H1 (cell line): ENCODE data around the gene PTGES2. TPM values are rescaled to one million over a fixed set of nuclear protein-coding genes. Genes with fewer than 3 reads are reported as not detected.

Source experiments
- CTCF ChIA-PET: fragments of 300-600 bp; sonication (Branson Sonifier 250); formaldehyde crosslinking; loops from one replicate; lab custom pipeline; 2021; ENCODE audit not compliant: partially characterized antibody; lab: Charles Lee
- POLR2A ChIA-PET: fragments of 300-600 bp; sonication (Branson Sonifier 250); formaldehyde crosslinking; loops from one replicate; lab custom pipeline; 2021; ENCODE audit warnings: inconsistent platforms; ENCODE audit not compliant: partially characterized antibody; lab: Charles Lee
- DNase-seq, 2 experiments: peaks; one replicate each; pipeline versions ENCODE4 v3.0.0 to v3.0.0-alpha.2; 2010 to 2022; ENCODE audit warnings: low spot score in 2 of 2, low read depth in 1 of 2, mixed read lengths in 1 of 2
- FAIRE-seq: peaks from 2 replicates; lab custom pipeline; 2011; peaks lifted over from hg19 to GRCh38; lab: Jason Lieb, UNC
- H2AFZ ChIP-seq: 2 replicates; pipeline ENCODE4 v1.8.1; 2012; ENCODE audit warnings: low read length, inconsistent platforms
- H2AK5ac ChIP-seq: 2 replicates; pipeline ENCODE4 v1.6.1; 2013; ENCODE audit warnings: low read depth, low read length
- H2BK120ac ChIP-seq: replicated peaks from 2 replicates; pipeline ENCODE3; 2013; ENCODE audit warnings: low read depth, low read length, inconsistent platforms
- H2BK12ac ChIP-seq: 2 replicates; pipeline ENCODE4 v1.6.1; 2013; ENCODE audit warnings: low read depth, low read length
- H2BK15ac ChIP-seq: 2 replicates; pipeline ENCODE4 v1.6.1; 2013; ENCODE audit warnings: low read length
- H2BK20ac ChIP-seq: 2 replicates; pipeline ENCODE4 v1.6.1; 2013; ENCODE audit warnings: low read length
- H2BK5ac ChIP-seq: 2 replicates; pipeline ENCODE4 v1.6.1; 2013; ENCODE audit warnings: low read depth, low read length
- H3K14ac ChIP-seq: 2 replicates; pipeline ENCODE4 v1.6.1; 2013; ENCODE audit warnings: inconsistent platforms; ENCODE audit not compliant: insufficient read length
- H3K18ac ChIP-seq: 2 replicates; pipeline ENCODE4 v1.6.1; 2013; ENCODE audit warnings: low read length; ENCODE audit errors: extremely low read depth
- H3K23ac ChIP-seq: 2 replicates; pipeline ENCODE4 v1.6.1; 2013; ENCODE audit warnings: inconsistent platforms; ENCODE audit not compliant: insufficient read length
- H3K23me2 ChIP-seq: 2 replicates; pipeline ENCODE4 v1.6.1; 2013; ENCODE audit warnings: low read depth, low read length
- H3K27ac ChIP-seq: 2 replicates; pipeline ENCODE4 v1.6.1; 2011; ENCODE audit warnings: low read depth, low read length, inconsistent platforms
- H3K27me3 ChIP-seq, 4 experiments: replicated peaks in 1 of 4; 1 replicate in 1 of 4; 2 replicates in 3 of 4; pipeline versions ENCODE4 v1.6.1 to v1.8.1; 2011 to 2013; ENCODE audit warnings: low read length in 3 of 4, mild to moderate bottlenecking in 3 of 4, inconsistent platforms in 2 of 4, mixed read lengths in 2 of 4, moderate library complexity in 1 of 4; ENCODE audit not compliant: control insufficient read depth in 3 of 4, insufficient read depth in 3 of 4; ENCODE audit errors: extremely low read depth in 1 of 4
- H3K36me3 ChIP-seq, 4 experiments: 2 replicates each; pipeline versions ENCODE4 v1.6.1 to v1.8.1; 2011 to 2013; ENCODE audit warnings: mild to moderate bottlenecking in 4 of 4, low read length in 3 of 4, moderate library complexity in 2 of 4, control low read depth in 1 of 4, inconsistent platforms in 1 of 4; ENCODE audit not compliant: insufficient read depth in 4 of 4, control insufficient read depth in 2 of 4
- H3K4ac ChIP-seq: replicated peaks from 2 replicates; pipeline ENCODE3; 2013; ENCODE audit warnings: low read length, low read depth, mixed read lengths, inconsistent platforms; ENCODE audit not compliant: insufficient read length
- H3K4me1 ChIP-seq, 4 experiments: replicated peaks in 1 of 4; 1 replicate in 1 of 4; 2 replicates in 3 of 4; pipeline versions ENCODE4 v1.6.1 to v1.8.1; 2011 to 2013; ENCODE audit warnings: low read length in 3 of 4, inconsistent platforms in 2 of 4, mixed read lengths in 1 of 4; ENCODE audit not compliant: insufficient read depth in 4 of 4, control insufficient read depth in 3 of 4
- H3K4me2 ChIP-seq, 2 experiments: 2 replicates each; pipeline versions ENCODE4 v1.6.1 to v1.8.1; 2011 to 2013; ENCODE audit warnings: low read depth in 2 of 2, low read length in 2 of 2, control low read depth in 1 of 2, inconsistent platforms in 1 of 2, mild to moderate bottlenecking in 1 of 2; ENCODE audit not compliant: insufficient read depth in 1 of 2
- H3K4me3 ChIP-seq, 4 experiments: fragments of 200-600, 300-600 bp in 1 of 4; sonication (generic), shearing (Covaris generic), sonication (Bioruptor Twin) in 1 of 4; 2 replicates each; pipeline versions ENCODE4 v1.5.1 to v1.8.1; 2011 to 2016; ENCODE audit warnings: low read length in 4 of 4, low read depth in 3 of 4, control low read depth in 2 of 4, inconsistent platforms in 2 of 4, mild to moderate bottlenecking in 2 of 4, mixed read lengths in 1 of 4, moderate library complexity in 1 of 4; ENCODE audit not compliant: insufficient read depth in 2 of 4; ENCODE audit errors: extremely low read depth in 1 of 4
- H3K56ac ChIP-seq: replicated peaks from 2 replicates; pipeline ENCODE3; 2013; ENCODE audit warnings: low read depth, mild to moderate bottlenecking, mixed read lengths, low read length, inconsistent platforms; ENCODE audit not compliant: insufficient read length
- H3K79me1 ChIP-seq: 2 replicates; pipeline ENCODE4 v1.6.1; 2013; ENCODE audit warnings: low read depth, low read length, control low read depth
- H3K79me2 ChIP-seq, 2 experiments: 2 replicates each; pipeline versions ENCODE4 v1.6.1 to v1.8.1; 2012 to 2013; ENCODE audit warnings: low read length in 2 of 2, mild to moderate bottlenecking in 2 of 2, inconsistent platforms in 1 of 2; ENCODE audit not compliant: insufficient read depth in 2 of 2, control insufficient read depth in 1 of 2
- H3K9ac ChIP-seq, 4 experiments: replicated peaks in 1 of 4; 1 replicate in 1 of 4; 2 replicates in 3 of 4; pipeline versions ENCODE4 v1.6.1 to v1.8.1; 2011 to 2013; ENCODE audit warnings: low read depth in 3 of 4, low read length in 3 of 4, control low read depth in 2 of 4, mild to moderate bottlenecking in 2 of 4, moderate library complexity in 2 of 4, inconsistent platforms in 1 of 4; ENCODE audit errors: extremely low read depth in 1 of 4
- H3K9me3 ChIP-seq, 2 experiments: 2 replicates each; pipeline versions ENCODE4 v1.6.1 to v1.8.1; 2012 to 2013; ENCODE audit warnings: mild to moderate bottlenecking in 2 of 2, moderate library complexity in 2 of 2, control low read depth in 1 of 2, inconsistent platforms in 1 of 2, low read depth in 1 of 2, low read length in 1 of 2, mixed read lengths in 1 of 2; ENCODE audit not compliant: insufficient read depth in 2 of 2
- H4K20me1 ChIP-seq, 2 experiments: replicated peaks in 1 of 2; 2 replicates each; pipeline versions ENCODE3 to v1.8.1; 2011 to 2013; ENCODE audit warnings: inconsistent platforms in 2 of 2, low read length in 2 of 2, mild to moderate bottlenecking in 1 of 2; ENCODE audit not compliant: insufficient read depth in 2 of 2, control insufficient read depth in 1 of 2
- H4K5ac ChIP-seq: 2 replicates; pipeline ENCODE4 v1.6.1; 2013; ENCODE audit warnings: low read length, low read depth, mixed read lengths, inconsistent platforms; ENCODE audit not compliant: insufficient read length
- H4K8ac ChIP-seq: 2 replicates; pipeline ENCODE4 v1.8.0; 2013; ENCODE audit warnings: mild to moderate bottlenecking, moderate library complexity, low read length, inconsistent platforms; ENCODE audit not compliant: insufficient read depth; ENCODE audit errors: extremely low read depth
- H4K91ac ChIP-seq: replicated peaks from 2 replicates; pipeline ENCODE3; 2013; ENCODE audit warnings: low read length, mixed read lengths, inconsistent platforms; ENCODE audit not compliant: insufficient read length
- CEBPB ChIP-seq: IDR thresholded peaks from 2 replicates; pipeline ENCODE4 v1.6.1; 2012; ENCODE audit warnings: low read depth, low read length
- CHD2 ChIP-seq: IDR thresholded peaks from 2 replicates; pipeline ENCODE4 v1.6.1; 2012; ENCODE audit warnings: low read length, improper control_type of control experiment
- E2F6 ChIP-seq: IDR thresholded peaks from 2 replicates; pipeline ENCODE4 v1.6.1; 2012; ENCODE audit warnings: inconsistent platforms
- GABPA ChIP-seq: IDR thresholded peaks from 2 replicates; pipeline ENCODE4 v1.6.1; 2011; ENCODE audit warnings: mild to moderate bottlenecking, low read length, moderate library complexity, borderline replicate concordance; ENCODE audit not compliant: insufficient read depth
- GTF2F1 ChIP-seq: IDR thresholded peaks from 2 replicates; pipeline ENCODE4 v1.6.1; 2012; ENCODE audit warnings: low read depth, low read length, improper control_type of control experiment, borderline replicate concordance
- KDM4A ChIP-seq: IDR thresholded peaks from one replicate; pipeline ENCODE4 v1.7.1; 2012; ENCODE audit warnings: low read depth, mild to moderate bottlenecking, moderate library complexity, low read length, inconsistent platforms; ENCODE audit not compliant: severe bottlenecking
- MAX ChIP-seq: IDR thresholded peaks from 2 replicates; pipeline ENCODE4 v1.6.1; 2012; ENCODE audit warnings: inconsistent platforms
- POLR2A ChIP-seq, 2 experiments: IDR thresholded peaks; 1 replicate in 1 of 2; 2 replicates in 1 of 2; pipeline ENCODE4 v1.6.1; 2011; ENCODE audit warnings: low read depth in 2 of 2, low read length in 2 of 2, mild to moderate bottlenecking in 2 of 2; ENCODE audit errors: control extremely low read depth in 1 of 2
- POLR2AphosphoS5 ChIP-seq: IDR thresholded peaks from 2 replicates; pipeline ENCODE4 v1.6.1; 2011; ENCODE audit warnings: low read depth, low read length
- SP1 ChIP-seq: IDR thresholded peaks from 2 replicates; pipeline ENCODE4 v1.6.1; 2011; ENCODE audit warnings: low read depth, low read length
- TAF1 ChIP-seq: IDR thresholded peaks from 2 replicates; pipeline ENCODE4 v1.6.1; 2011; ENCODE audit warnings: mild to moderate bottlenecking, low read depth, low read length
- TBP ChIP-seq: IDR thresholded peaks from 2 replicates; pipeline ENCODE4 v1.6.1; 2011; ENCODE audit warnings: low read depth, low read length, improper control_type of control experiment
- TEAD4 ChIP-seq: IDR thresholded peaks from 2 replicates; pipeline ENCODE4 v1.6.1; 2012; ENCODE audit warnings: low read depth, low read length, inconsistent platforms, mixed read lengths
- WGBS, 2 experiments: shearing (Covaris generic) in 1 of 2; methylation state at CpG; one replicate each; pipeline versions ENCODE4 v1.1.6 to v1.1.7; 2013 to 2015; ENCODE audit warnings: low lambda C conversion rate in 2 of 2, mixed read lengths in 2 of 2, inconsistent platforms in 1 of 2, low coverage in 1 of 2, missing lambda C conversion rate in 1 of 2; ENCODE audit not compliant: insufficient replicate concordance in 2 of 2, insufficient coverage in 1 of 2, insufficient read length in 1 of 2; ENCODE audit errors: extremely low coverage in 1 of 2, missing lambda C conversion rate in 1 of 2; 5-methylcytosine and 5-hydroxymethylcytosine counted together
- polyA plus RNA-seq, 7 experiments: library from polyadenylated mRNA; depleted of rRNA in 3 of 7; stranded (reverse) in 5 of 7; unstranded in 2 of 7; fragments of >200 nt in 5 of 7; fragments of 200-250 nt in 2 of 7; gene quantifications; 1 replicate in 5 of 7; 2 replicates in 1 of 7; 4 replicates in 1 of 7; pipeline versions ENCODE4 v1.2.1 to v1.2.3, GENCODE V29; 2011 to 2013; ENCODE audit warnings: missing spikeins in 2 of 7, mixed read lengths in 2 of 7
- total RNA-seq: library from RNA; stranded (reverse); fragmentation: NEBNext Ultra II Directional; extraction: Animal tissue kit (Norgen Biotek cat#: 25700); gene quantifications from 2 replicates; pipeline ENCODE4 v1.2.1, GENCODE V29; 2021

Gene PTGES2
- total and polyA plus RNA-seq, 2 of the 8 experiments (the other 6 are each of a cell fraction or from before 2014, with no cell fraction given) = 80.7 to 81.2 TPM

DNA sequence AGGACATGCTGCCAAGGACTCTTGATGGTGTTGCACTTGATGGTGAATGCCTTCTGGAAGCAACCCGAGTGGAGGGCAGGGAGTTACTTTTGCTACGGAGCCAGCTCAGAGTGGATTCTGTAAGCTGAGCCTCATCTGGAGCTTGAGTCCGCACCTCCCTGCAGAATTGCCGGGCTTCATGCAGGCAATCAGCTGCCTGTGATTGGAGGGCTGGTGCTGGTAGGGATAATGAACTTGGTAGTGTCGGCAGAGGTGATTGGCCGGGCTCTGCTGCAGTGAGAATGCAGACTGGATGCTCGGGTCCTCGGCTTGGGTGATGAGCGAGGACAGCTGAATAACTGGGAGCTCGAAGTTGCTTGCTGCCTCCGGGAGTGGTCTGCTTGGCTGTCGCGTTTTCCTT, 36.4 kb downstream of the PTGES2 start:
- Histone ChIP-seq H3K56ac (no peak overlapping the region), H3K36me3 (no peaks in the 10 kb centered on the region), H3K18ac (peak overlapping the region; percentile 24; the same call in 1 of the 2 replicates), H3K9ac (peak overlapping the region in 2 of 4 experiments; percentile 9 to 13; a peak in 2 of 7 replicates), H2BK5ac (no peak overlapping the region; the same call in 1 of the 2 replicates), H3K4me1 (peaks cover 0 to 5% (median 3%) of the 10 kb centered on the region in 4 experiments; a peak in 3 of 7 replicates), H3K79me2 (peaks cover 0 to 21% of the 10 kb centered on the region in 2 experiments; a peak in 2 of 4 replicates), H4K5ac (no peak overlapping the region), H2AK5ac (no peak overlapping the region), H4K91ac (no peak overlapping the region), H4K8ac (no peak overlapping the region), H2BK15ac (no peak overlapping the region), H3K4ac (no peak overlapping the region), H2BK120ac (no peak overlapping the region), H3K27me3 (no peaks in the 10 kb centered on the region), H3K27ac (no peak overlapping the region), H3K23me2 (no peaks in the 10 kb centered on the region)
- CTCF ChIA-PET = interaction anchor here (0.7 to 4.8 kb wide), 12 partner anchors 9 to 166 kb away, joined by 3 to 42 read pairs (median 4); no protein-coding TSS in a partner anchor
- FAIRE-seq (peak; percentile 48), DNase-seq (peak; percentile 47 to 82)
- TF ChIP-seq GABPA = no peak
- 0 out of 2 replicates have a peak, but pooled peaks have one; percentile 52 for TF ChIP-seq TBP
- peak; percentile 6; the same call in 1 of the 2 replicates for TF ChIP-seq TEAD4
- TF ChIP-seq POLR2AphosphoS5 = 0 out of 2 replicates have a peak, but pooled peaks have one; percentile 11
- 0 out of 3 replicates have a peak, but pooled peaks of 1 of the 2 experiments have one; percentile 28 for TF ChIP-seq POLR2A (IDR thresholded peaks at IDR 0.05; ENCODE audit: control extremely low read depth in 1 of 2, low read depth in 2 of 2, low read length in 2 of 2)
- TF ChIP-seq KDM4A = no peak
- peak; percentile 73 for TF ChIP-seq CHD2
- peak; percentile 74 for TF ChIP-seq E2F6
- TF ChIP-seq CEBPB = no peak
- TF ChIP-seq MAX = peak; percentile 62
- TF ChIP-seq TAF1 = 0 out of 2 replicates have a peak, but pooled peaks have one; percentile 33
- TF ChIP-seq SP1 = peak; percentile 88
- no peak for TF ChIP-seq GTF2F1
- TF ChIP-seq, all 59 proteins: peak for 9
- Histone ChIP-seq H3K4me3 (no peak overlapping the region; a peak in 2 of 8 replicates), H3K14ac (no peak overlapping the region), H2BK12ac (no peak overlapping the region), H3K79me1 (peaks cover 11% of the 10 kb centered on the region), H4K20me1 (peaks cover 0 to 5% of the 10 kb centered on the region in 2 experiments), H2BK20ac (no peak overlapping the region), H2AFZ (0 out of 2 replicates have a peak overlapping the region, but pooled peaks have one; percentile 44), H3K23ac (no peak overlapping the region), H3K9me3 (no peaks in the 10 kb centered on the region), H3K4me2 (peak overlapping the region; percentile 23 to 25; a peak in 3 of 4 replicates)
- POLR2A ChIA-PET = interaction anchor here (1.3 to 5.0 kb wide), 2 partner anchors 9 to 14 kb away, joined by 4 to 33 read pairs; no protein-coding TSS in a partner anchor
- WGBS, 2 experiments = 48% methylated on average over 11 of the region's 13 CpGs; no CpG with 5 or more reads in 1 of the 2 experiments
